Right lobe of liver (tissue), 4 donors: ENCODE measurements around the gene ITCH.

Source experiments
- CTCF ChIP-seq, 4 donors: fragments of 200-600 bp in 3 of 4; fragments of 450-650 bp in 1 of 4; IDR thresholded peaks; one replicate each; pipeline versions ENCODE4 v1.5.1 to v1.8.0; 2016 to 2022; ENCODE audit warnings: antibody characterized with exemption in 4 of 4, mild to moderate bottlenecking in 2 of 4
- POLR2A ChIP-seq: fragments of 450-650 bp; IDR thresholded peaks from one replicate; pipeline ENCODE4 v1.6.1; 2017; ENCODE audit warnings: antibody characterized with exemption, mild to moderate bottlenecking
- donor health status: DM: no; HTN: no; CAD: no.
- donor health status: DM: no; HTN: no; CAD: no.
- donor health status: DM: no; HTN: yes; CAD: no.

DNA sequence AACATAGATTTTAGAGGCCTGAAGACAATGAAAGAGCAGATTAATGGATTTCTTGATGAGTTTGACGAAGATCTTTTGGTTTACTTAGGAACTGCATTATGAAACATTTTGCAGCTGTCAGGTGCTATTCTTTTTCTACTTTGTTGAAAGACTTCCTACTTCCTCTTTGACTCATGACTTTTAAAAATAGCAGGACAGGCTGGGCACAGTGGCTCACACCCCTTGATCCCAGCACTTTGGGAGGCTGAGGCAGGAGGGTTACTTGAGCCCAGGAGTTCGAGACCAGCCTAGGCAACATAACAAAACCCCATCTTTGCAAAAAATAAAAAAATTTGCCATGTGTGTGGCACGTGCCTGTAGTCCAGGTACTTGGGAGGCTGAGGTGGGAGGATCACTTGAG is 52.0 kb downstream of the ITCH start:
- TF ChIP-seq CTCF (IDR thresholded peaks at IDR 0.05), result no peak
- no peak for TF ChIP-seq POLR2A
